Ishikawa (cell line): Measurements from ENCODE around the gene HBA2.

ENCODE experiments used
- CEBPB ChIP-seq: IDR thresholded peaks from 2 replicates; pipeline ENCODE4 v1.6.1; 2012
- CREB1 ChIP-seq: IDR thresholded peaks from 2 replicates; pipeline ENCODE4 v1.6.1; 2012; ENCODE audit warnings: low read depth
- EGR1 ChIP-seq: IDR thresholded peaks from 2 replicates; pipeline ENCODE4 v1.6.1; 2012
- EP300 ChIP-seq: IDR thresholded peaks from 2 replicates; pipeline ENCODE4 v1.6.1; 2012; ENCODE audit warnings: borderline replicate concordance
- FOXM1 ChIP-seq: IDR thresholded peaks from 2 replicates; pipeline ENCODE4 v1.6.1; 2012; ENCODE audit warnings: low read depth, borderline replicate concordance
- NFIC ChIP-seq: IDR thresholded peaks from 2 replicates; pipeline ENCODE4 v1.6.1; 2012
- RAD21 ChIP-seq: IDR thresholded peaks from 2 replicates; pipeline ENCODE4 v1.6.1; 2012; ENCODE audit warnings: low read depth
- TAF1 ChIP-seq: IDR thresholded peaks from 2 replicates; pipeline ENCODE4 v1.6.1; 2012; ENCODE audit warnings: low read depth, mild to moderate bottlenecking
- TCF12 ChIP-seq: IDR thresholded peaks from 2 replicates; pipeline ENCODE4 v1.6.1; 2012; ENCODE audit warnings: low read depth
- TEAD4 ChIP-seq: IDR thresholded peaks from 2 replicates; pipeline ENCODE4 v1.6.1; 2012
- YY1 ChIP-seq: IDR thresholded peaks from 2 replicates; pipeline ENCODE4 v1.6.1; 2012; ENCODE audit warnings: low read depth
- ZBTB7A ChIP-seq: IDR thresholded peaks from 2 replicates; pipeline ENCODE4 v1.6.1; 2012; ENCODE audit warnings: low read depth
- TF ChIP-seq, protein P1 (sequence below): IDR thresholded peaks from 2 replicates; pipeline ENCODE4 v1.6.1; 2012
- TF ChIP-seq, protein P2 (sequence below): IDR thresholded peaks from 2 replicates; pipeline ENCODE4 v1.6.1; 2012
- TF ChIP-seq, protein P3 (sequence below): IDR thresholded peaks from 2 replicates; pipeline ENCODE4 v1.6.1; 2012; ENCODE audit warnings: low read depth, mild to moderate bottlenecking

The HBA2 gene

DNA sequence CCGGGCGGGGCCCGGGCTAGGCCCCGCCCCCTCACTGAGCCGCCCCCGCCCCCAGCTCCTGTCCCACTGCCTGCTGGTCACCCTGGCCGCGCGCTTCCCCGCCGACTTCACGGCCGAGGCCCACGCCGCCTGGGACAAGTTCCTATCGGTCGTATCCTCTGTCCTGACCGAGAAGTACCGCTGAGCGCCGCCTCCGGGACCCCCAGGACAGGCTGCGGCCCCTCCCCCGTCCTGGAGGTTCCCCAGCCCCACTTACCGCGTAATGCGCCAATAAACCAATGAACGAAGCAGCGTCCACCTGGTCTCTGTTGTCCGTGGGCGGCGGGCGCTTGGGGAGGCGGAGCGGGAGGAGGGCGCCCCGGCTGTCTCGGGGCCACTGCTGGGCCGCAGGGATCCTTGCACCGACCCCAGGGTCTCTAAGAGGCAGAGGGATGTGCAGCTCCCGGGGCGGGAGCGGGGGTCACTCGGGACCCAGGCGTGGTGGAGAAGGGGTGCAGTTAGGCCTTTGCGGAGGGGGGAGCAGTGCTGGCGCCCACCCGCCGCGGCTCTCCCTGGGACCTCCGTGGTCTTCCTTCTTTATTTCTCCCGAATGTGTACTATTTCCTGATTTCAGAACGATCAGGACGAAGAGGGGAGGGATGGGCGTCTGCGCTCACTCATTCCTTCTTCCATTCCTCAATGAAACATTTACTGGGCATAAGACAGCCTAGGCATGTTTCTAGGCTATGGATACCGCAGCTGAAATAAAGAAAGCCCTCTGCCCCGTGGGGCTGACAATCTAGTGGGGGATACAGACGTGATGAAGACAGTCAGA is 18.3 kb upstream of the HBA2 start:
- TF ChIP-seq, protein P1, sequence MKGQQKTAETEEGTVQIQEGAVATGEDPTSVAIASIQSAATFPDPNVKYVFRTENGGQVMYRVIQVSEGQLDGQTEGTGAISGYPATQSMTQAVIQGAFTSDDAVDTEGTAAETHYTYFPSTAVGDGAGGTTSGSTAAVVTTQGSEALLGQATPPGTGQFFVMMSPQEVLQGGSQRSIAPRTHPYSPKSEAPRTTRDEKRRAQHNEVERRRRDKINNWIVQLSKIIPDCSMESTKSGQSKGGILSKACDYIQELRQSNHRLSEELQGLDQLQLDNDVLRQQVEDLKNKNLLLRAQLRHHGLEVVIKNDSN: no peak
- TF ChIP-seq, protein P2, sequence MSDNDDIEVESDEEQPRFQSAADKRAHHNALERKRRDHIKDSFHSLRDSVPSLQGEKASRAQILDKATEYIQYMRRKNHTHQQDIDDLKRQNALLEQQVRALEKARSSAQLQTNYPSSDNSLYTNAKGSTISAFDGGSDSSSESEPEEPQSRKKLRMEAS: peak; percentile 51
- TF ChIP-seq CEBPB (no peak), RAD21 (no peak), CREB1 (no peak), YY1 (no peak), ZBTB7A (peak; percentile 67; the same call in 1 of the 2 replicates), EGR1 (peak; percentile 75)

DNA sequence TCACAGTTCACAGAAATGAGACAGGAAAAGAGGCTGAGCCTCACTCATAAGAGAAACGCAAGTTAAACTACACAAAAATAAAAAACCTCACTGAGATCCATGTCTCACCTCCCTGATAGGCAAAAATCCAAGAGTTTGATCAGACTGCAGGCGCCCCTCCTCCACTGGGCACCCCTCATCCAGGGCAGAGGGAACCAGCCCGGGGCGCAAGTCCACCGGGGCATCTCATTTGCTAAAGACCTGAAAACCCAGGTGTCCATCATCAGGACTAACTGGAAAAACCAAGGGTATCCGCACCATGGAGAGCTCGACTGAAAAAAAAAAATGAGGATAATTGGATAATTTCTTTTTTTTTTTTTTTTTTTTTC is 17.7 kb upstream of the HBA2 start:
- no peak for TF ChIP-seq EGR1
- TF ChIP-seq, protein P2: no peak
- no peak for TF ChIP-seq FOXM1
- no peak for TF ChIP-seq EP300
- no peak for TF ChIP-seq NFIC
- TF ChIP-seq, protein P3, sequence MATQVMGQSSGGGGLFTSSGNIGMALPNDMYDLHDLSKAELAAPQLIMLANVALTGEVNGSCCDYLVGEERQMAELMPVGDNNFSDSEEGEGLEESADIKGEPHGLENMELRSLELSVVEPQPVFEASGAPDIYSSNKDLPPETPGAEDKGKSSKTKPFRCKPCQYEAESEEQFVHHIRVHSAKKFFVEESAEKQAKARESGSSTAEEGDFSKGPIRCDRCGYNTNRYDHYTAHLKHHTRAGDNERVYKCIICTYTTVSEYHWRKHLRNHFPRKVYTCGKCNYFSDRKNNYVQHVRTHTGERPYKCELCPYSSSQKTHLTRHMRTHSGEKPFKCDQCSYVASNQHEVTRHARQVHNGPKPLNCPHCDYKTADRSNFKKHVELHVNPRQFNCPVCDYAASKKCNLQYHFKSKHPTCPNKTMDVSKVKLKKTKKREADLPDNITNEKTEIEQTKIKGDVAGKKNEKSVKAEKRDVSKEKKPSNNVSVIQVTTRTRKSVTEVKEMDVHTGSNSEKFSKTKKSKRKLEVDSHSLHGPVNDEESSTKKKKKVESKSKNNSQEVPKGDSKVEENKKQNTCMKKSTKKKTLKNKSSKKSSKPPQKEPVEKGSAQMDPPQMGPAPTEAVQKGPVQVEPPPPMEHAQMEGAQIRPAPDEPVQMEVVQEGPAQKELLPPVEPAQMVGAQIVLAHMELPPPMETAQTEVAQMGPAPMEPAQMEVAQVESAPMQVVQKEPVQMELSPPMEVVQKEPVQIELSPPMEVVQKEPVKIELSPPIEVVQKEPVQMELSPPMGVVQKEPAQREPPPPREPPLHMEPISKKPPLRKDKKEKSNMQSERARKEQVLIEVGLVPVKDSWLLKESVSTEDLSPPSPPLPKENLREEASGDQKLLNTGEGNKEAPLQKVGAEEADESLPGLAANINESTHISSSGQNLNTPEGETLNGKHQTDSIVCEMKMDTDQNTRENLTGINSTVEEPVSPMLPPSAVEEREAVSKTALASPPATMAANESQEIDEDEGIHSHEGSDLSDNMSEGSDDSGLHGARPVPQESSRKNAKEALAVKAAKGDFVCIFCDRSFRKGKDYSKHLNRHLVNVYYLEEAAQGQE: no peak
- TF ChIP-seq TCF12: no peak
- TF ChIP-seq TAF1: no peak
- TF ChIP-seq, protein P1: no peak
- no peak for TF ChIP-seq CREB1
- no peak for TF ChIP-seq YY1
- TF ChIP-seq TEAD4: no peak
- no peak for TF ChIP-seq CEBPB
- no peak for TF ChIP-seq RAD21
- TF ChIP-seq ZBTB7A: no peak

DNA sequence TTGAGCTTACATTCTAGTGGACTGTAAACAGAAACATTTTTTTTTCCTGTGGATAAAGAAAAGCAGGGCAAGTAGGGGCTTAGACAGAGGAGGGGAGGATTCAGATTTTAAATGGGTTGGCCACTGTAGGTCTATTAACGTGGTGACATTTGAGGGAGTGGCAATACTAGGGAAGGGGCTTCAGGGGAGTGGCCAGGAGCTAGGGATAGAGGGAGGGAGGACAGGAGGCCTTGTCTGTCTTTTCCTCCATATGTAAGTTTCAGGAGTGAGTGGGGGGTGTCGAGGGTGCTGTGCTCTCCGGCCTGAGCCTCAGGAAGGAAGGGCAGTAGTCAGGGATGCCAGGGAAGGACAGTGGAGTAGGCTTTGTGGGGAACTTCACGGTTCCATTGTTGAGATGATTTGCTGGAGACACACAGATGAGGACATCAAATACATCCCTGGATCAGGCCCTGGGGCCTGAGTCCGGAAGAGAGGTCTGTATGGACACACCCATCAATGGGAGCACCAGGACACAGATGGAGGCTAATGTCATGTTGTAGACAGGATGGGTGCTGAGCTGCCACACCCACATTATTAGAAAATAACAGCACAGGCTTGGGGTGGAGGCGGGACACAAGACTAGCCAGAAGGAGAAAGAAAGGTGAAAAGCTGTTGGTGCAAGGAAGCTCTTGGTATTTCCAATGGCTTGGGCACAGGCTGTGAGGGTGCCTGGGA is 13.4 kb upstream of the HBA2 start:
- TF ChIP-seq RAD21 (no peak), YY1 (no peak), TAF1 (no peak), CEBPB (no peak), EP300 (no peak), TEAD4 (no peak), FOXM1 (no peak), TCF12 (no peak), NFIC (no peak), CREB1 (no peak), EGR1 (no peak), ZBTB7A (no peak)
- TF ChIP-seq, protein P1: no peak
- TF ChIP-seq, protein P2: no peak
- TF ChIP-seq, protein P3: no peak

DNA sequence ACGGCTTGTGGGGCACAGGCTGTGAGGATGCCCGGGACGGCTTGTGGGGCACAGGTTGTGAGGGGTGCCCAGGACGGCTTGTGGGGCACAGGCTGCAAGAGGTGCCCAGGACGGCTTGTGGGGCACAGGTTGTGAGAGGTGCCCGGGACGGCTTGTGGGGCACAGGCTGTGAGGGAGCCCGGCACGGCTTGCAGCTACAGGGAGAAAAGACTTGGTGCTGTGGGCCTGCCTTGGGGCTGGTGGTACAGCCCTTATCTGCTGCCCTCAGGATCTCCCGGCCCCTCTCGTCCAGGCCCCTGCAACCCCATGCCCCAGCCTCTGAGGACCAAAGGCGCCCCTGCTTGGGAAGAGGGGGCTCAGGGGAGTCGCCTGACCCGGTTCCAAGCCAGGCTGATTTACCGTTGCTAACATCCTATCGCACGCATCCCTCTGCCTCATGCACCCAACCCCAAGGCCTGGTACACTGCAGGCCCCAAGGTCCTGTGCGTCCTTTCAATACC is 11.9 kb upstream of the HBA2 start:
- TF ChIP-seq, protein P1: no peak
- TF ChIP-seq YY1 (no peak), ZBTB7A (no peak), CREB1 (no peak), TEAD4 (no peak), NFIC (no peak), RAD21 (no peak), CEBPB (no peak)
- TF ChIP-seq, protein P2: no peak
